Thoracic aorta endothelial cell (primary cell): Measurements from ENCODE around the gene SKOR1. TPM values are rescaled to one million over a fixed set of nuclear protein-coding genes. Genes with fewer than 3 reads are reported as not detected.
A peak's percentile ranks its signal among the peaks of the same experiment; 100 is the strongest.

ENCODE experiments used
- small RNA-seq: library from RNA; depleted of rRNA; stranded (forward); fragments of <200 nt; gene quantifications from one replicate; pipeline ENCODE3, GENCODE V24; 2012
- total RNA-seq: library from RNA; depleted of rRNA; stranded (reverse); fragments of >200 nt; gene quantifications from 2 replicates; pipeline ENCODE4 v1.2.3, GENCODE V29; 2012

Gene SKOR1
- 0.07 TPM in 1 of 2 replicates, not detected in the other for total RNA-seq

GRCh38 chr15:67824976-67825880 is at the start of gene SKOR1:
TSS of gene SKOR1 (plus strand) at chr15:67825509. CDS start at chr15:67825603, 94 bp downstream.

GRCh38 chr15:67839929-67840748 is 14.8 kb downstream of the SKOR1 start, which contains the start of gene RNU6-1:
TSS of gene RNU6-1 (minus strand) at chr15:67840045.

Small RNA genes lying within 50 kb of the gene (small RNA-seq; reads per million reads assigned to genes)
- gene RNU6-1 = 5.6 reads per million, percentile 83 among the genes with 10 or more reads in this experiment

Other genes starting within 250 kb of the SKOR1 start
- not detected in 2 replicates for gene RNU6-1, start 14.5 kb downstream of the SKOR1 start, total RNA-seq
- gene PIAS1, start 228.8 kb downstream of the SKOR1 start, total RNA-seq = 34.6 and 42.2 TPM in 2 replicates